GM19035 (cell line): ENCODE results near the gene ZSCAN1.

Source experiments
- ATAC-seq: cut with Tn5 transposase; IDR thresholded peaks from one replicate; pipeline ENCODE4 v1.9.1; 2021; ENCODE audit not compliant: unreplicated experiment

Gene ZSCAN1

DNA sequence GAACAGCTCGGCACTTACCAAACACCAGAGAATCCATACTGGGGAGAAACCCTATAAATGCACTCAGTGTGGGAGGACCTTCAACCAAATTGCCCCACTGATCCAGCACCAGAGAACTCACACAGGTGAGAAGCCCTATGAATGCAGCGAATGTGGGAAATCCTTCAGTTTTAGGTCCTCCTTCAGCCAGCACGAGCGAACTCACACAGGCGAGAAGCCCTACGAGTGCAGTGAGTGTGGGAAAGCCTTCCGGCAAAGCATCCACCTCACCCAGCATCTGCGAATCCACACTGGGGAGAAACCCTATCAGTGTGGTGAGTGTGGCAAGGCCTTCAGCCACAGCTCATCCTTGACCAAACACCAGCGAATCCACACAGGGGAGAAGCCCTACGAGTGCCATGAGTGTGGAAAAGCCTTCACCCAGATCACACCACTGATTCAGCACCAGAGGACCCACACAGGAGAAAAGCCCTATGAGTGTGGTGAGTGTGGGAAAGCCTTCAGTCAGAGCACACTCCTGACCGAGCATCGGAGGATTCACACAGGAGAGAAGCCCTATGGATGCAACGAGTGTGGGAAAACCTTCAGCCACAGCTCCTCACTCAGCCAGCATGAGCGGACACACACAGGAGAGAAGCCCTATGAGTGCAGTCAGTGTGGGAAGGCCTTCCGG, 33.6 kb downstream of the ZSCAN1 start:
- ATAC-seq, result no peak

DNA sequence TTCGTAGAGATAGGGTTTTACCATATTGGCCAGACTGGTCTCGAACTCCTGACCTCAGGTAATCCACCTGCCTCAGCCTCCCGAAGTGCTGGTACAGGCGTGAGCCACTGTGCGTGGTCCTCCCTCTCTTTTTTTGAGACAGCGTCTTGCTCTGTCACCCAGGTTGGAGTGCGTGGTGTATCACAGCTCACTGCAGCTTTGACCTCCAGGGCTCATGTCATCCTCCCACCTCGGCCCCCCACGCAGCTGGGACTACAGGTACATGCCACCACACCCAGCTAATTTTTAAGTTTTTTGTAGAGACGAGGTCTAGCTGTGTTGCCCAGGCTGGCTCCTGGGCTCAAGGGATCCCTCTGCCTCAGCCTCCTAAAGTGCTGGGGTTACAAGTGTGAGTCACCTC, 46.0 kb downstream of the ZSCAN1 start:
- no peak for ATAC-seq

DNA sequence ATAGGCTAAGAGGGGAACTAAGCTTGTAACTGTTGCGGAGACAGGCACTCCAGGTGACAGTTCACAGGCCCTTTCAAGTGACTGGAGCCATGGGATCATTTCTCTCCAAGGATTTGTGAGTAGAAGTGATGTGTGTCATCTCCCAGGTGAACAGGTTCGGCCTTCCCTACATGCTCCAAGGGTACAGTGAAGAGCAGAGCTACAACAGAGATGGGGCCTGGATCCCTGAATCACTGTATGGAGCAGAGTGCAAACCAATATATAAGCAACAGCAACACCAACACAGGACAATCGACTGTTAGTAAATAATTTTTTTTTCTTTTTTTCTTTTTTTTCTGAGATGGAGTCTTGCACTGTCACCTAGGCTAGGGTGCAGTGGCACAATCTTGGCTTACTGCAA, 49.2 kb downstream of the ZSCAN1 start:
- ATAC-seq, result no peak

DNA sequence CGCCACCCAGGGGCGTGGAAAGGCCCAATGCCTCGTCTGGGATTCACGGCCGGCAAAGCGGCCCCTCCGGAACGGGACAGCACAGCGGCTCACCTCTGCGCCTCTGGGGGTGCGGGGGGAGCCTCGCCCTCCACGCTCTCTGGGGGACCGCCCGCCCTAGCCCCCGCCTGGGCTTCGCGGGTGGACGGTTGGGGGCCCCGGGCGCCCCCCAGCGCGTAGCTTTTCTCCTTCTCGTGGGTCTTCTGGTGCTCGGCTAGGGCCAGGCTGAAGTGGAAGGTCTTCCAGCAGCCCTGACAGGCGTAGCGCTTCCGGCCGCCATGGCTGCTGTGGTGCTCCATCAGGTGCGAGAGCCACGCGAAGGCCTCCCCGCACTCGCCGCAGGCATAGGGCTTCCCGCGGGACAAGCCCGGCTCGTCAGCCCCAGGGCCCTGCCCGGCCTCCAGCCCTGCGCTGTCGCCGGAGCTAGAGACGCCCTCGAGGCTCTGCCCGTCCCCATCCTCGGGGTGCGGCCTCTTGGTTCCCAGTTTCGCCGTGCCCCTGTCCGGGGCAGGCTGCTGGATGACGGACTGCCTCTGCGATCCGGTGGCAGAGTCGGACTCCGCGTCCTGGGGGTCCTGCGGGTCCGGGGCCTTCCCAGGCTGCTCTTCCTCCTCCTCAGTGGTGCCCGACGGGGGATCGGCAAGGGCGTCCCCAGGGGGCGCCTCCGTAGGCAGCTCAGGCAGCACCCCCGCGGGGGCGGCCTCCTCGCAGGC, 50.9 kb downstream of the ZSCAN1 start:
- no peak for ATAC-seq

DNA sequence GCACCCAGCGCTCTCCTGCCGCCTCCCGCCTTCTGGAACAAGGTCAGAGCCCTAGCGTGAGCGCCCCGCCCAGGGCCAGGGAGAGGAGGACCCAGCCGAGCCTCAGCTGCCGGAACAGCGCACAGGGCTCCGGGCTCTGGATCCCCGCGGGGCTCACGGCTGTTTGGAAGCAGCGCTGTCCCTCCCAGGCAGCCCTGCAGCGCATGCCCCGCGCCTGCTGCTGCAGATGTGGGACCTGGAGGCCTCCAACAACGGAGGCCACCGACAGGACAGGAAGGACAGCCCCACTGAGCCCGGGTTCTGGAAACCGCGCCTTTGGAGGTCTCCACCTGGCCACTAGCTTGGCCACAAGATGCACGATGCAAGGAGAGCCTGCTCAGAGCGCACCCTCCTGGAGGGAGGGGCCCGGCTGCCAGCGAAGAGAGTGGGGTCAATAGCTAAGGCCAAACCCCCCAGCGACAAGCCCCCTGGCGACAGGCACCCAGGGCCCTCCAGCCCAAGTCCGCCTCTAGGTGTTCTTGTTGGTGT, 51.6 kb downstream of the ZSCAN1 start:
- no peak for ATAC-seq

DNA sequence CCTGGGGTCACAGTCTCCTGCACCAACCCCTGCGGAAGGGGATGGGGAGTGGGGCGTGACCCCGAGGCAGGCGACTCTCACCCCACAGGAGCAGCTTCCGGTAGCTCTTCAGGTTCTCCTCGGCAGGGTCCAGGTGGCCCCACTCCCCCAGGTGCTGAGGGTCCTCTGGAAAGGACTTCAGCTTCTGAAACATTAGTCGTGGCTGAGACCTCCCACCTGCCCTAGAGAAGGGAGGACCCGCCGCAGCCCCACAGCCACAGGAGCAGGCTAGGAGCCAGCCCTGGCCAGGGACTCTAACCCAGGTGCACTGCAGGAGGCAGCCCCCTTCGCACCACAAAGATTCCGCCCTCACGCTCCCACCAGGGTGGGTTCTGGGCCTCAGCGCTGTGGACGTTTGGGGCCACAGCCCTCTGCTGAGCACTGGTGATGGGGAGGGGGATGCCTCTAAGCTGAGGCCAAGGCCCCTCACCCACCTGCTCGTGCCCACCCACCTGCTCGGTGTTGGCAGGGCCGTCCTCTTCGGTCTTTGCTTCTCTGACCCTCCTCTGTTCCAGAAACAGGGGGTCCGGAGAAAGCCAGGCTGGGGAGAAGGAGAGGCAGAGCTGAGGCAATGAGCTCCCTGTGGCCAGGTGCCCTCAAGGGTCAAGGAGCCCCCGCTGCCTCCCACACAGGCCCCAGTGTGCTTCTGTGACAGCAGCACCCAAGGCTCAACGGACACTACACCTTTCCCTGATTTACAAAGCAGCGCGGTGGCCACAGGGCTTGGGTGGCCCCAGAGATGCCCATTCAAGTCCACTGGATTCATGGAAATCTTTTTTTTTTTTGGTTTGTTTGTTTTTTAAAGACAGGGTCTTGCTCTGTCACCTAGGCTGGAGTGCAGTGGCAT, 53.2 kb downstream of the ZSCAN1 start:
- no peak for ATAC-seq

DNA sequence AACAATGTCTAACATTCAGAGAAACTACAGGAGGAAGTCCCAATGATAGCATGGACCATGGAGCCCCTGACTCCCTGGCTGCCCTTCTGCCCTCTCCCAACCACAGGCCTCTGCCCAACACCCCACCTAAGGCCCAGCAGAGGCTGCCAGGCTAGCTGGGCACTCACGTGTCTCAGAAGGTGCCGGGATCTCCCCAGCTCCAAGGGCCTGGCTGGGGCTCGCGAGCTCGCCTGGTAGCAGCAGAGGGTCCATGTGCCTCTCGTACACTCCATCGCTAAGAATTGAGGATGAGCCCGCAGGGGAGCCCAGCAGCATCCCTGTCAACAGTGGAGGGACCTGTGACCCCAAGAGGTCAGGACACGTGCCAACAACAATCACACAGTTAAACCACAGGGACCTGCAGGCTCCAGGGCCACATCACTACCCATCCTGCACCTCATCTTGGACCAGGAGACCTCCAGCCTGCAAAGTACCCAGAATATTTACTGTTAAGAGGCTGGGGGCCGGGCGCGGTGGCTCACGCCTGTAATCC, 54.8 kb downstream of the ZSCAN1 start:
- no peak for ATAC-seq

DNA sequence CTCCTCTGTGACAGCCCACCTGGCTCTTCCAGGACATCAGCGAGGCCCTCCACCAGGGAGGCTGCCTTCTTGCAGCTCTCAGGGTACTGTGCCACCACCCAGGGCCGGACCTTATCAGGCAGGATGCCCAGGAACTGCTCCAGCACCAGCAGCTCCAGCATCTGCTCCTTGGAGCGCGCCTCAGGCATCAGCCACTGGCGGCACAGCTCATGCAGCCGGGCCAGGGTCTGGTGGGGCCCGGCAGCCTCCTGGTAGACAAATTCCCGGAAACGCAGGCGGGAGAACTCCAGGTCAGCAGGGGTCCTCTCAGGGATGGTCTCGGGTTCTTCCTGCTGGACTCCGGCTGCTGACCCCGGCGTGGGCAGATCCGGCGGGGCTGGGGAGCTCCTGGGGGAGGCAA, 56.0 kb downstream of the ZSCAN1 start:
- no peak for ATAC-seq

DNA sequence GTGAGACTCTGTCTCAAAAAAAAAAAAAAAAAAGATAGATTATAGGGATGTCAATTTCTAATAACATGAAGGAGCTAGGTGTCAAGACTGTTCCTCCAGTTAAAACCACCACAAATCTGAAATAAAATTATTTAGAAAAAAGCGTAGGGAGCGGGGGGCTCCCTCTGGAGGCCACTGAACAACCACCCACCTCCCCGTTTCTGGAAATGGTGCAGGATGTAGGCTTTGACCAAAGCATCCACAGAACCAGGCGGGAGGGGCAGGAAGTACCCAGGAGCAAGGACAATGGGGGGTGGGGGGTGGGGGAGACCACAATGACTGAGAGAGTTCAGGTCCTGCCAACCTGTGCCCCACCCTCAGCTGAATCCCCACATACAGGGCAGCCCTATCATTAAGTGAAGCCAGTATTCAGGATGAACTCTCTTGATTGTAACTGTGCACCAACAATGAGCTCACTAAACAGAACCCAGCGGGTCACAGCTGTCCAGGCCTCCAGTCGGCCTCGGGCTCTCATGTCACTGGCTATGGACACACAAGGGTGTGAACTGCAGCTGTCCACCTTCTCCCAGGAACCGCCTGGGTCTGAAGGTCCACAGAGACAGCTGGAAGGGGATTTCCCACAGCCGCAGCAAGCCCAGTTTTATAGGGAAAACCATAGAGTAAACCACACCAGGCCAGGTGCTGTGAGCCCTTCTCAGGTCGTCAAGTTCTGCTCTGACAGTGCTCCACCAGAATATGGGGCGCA, 57.6 kb downstream of the ZSCAN1 start:
- ATAC-seq, result no peak

DNA sequence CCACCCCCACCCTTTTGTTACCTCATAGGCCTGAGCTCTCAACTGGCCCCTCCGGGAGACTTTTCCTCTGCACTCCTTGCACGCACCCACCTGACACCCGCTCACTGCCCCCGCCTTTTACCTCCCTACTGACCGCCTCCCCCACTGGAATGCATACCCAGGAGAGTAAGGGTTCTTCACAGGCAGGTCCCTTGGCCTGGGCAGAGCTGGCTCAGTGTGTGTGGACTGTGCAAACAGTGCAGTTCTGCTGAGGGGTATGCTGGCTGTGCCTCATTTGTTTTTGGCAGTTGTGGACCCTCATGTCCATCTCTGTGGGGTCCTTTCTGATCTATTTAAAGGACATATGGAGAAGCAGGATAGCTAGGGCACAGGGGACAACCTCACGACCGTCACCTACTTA, 59.2 kb downstream of the ZSCAN1 start:
- no peak for ATAC-seq

DNA sequence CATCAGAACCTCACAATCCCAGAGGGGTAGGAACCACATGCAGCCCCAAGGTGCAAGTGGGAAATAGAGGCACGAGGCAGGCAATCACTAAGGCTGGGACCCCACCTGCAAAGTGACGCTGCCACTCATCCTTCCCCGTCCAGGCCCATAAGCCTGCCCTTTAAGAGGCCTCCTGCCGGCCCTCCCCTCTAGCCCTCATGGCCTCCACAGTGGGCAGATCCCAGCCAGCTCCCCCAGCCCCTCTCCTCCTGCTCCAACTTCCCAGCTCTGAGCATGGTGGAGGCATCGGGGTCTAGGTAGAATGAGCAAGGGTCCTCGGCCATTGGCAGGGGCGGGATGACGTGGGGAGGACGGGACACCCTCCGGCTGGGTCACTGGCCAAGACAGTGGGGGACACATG, 61.5 kb downstream of the ZSCAN1 start:
- no peak for ATAC-seq

DNA sequence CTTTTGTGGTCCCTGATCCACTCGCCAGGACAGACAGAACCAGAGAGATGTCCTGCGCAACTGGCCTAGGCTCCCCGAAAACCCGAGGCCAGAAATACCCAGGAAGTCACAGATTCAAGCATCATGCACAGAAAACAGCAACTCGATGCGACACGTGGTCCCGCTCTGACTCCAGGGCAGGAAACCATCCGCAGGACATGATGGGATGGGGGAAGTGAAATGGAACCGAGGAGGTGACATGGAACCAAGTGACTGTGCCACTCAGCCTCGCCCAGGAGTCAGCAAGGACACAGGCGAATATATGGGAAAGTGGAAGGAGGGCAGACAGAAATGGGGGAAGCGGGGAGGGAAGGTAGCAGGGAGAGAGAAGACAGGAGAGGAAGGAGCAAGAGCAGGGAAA, 63.1 kb downstream of the ZSCAN1 start:
- ATAC-seq, result no peak

DNA sequence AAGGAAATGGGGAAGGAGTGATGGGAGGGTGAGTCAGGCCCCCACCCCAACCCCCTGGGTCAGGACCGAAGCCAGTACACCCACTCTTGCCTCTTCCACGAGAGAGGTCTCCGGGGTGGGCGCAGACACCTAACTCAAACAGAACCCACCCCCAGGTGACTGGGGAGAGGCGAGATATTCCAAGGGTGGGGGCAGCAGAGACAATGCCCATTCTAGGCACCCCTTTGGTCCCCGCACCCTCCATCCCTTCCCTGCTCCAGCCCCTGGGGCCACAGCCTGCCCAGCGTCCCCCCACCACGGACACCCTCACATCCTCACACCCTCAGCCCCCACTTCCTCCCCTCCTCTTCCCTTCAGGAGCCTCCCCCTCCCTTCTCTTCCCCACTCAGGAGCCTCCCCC, 63.5 kb downstream of the ZSCAN1 start:
- no peak for ATAC-seq

DNA sequence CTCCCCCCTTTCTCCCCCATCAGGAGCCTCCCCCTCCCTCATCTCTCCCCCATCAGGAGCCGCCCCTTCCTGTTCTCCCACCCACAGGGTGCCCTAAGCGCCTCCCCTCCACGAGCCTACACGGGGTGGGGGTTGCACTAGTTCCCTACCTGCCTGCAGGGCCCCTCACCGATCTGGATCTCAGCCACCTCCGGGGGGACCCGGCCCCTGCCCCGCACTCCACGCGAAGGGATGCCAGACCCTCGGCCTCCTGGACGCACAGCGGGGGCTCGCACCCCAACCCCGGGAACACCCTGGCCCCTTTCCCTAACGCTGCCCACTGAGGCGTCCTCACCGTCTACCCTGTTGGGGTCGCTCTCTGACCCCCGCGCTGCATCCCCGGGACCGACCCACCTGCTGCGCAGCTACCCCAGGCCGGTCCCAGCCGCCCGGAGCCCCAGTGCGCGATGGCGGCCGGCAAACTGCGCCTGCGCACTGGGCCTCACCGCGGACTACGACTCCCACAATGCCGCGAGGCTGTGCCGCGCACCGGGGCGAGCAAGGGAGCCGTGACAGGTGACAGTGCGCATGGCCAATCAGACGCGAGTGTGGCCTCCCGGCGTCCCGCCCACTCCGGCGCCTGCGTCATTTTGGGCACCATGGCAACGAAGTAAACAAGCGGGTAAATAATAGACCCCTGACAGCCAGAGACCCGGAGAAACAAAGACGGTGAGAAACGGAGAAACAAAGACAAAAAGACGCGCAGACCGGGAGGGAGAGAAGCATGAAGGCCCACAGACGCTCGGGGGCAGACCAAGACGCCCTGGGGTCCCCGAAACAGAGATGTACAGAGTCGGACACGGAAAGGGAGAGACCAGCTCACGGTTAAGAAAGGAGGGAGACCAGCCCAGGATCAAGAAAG, 64.2 kb downstream of the ZSCAN1 start, which contains the start of gene ZSCAN18:
TSS of gene ZSCAN18 (minus strand) at position 451 of the 901 bp plus-strand sequence. CDS start 7,964 bp downstream, outside the sequence.
- ATAC-seq, result no peak

DNA sequence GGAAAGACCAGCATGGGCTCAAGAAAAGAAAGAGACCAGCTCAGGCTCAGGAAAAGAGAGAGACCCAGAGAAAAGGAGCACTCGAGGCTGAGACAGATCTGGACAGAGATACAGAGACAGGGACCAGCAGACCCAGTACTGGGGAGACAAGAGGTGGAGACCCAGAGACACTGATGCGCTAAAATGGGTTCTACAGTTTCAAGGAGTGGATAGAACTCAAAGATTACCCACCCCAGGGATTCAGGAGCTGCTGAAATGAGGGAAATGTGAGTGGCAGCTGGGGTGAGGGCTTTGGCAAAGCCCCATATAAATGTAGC, 64.8 kb downstream of the ZSCAN1 start:
- ATAC-seq, result no peak
